Esophagus muscularis mucosa (tissue), 2 donors: ENCODE results near the gene RENBP.

ENCODE experiments used
- EP300 ChIP-seq: sonication (generic); formaldehyde crosslinking; IDR thresholded peaks from one replicate; pipeline ENCODE4 v1.6.1; 2017; ENCODE audit warnings: antibody characterized with exemption
- POLR2A ChIP-seq: fragments of 450-650 bp; IDR thresholded peaks from one replicate; pipeline ENCODE4 v1.6.1; 2017; ENCODE audit warnings: antibody characterized with exemption, moderate library complexity, mild to moderate bottlenecking, low read depth

DNA sequence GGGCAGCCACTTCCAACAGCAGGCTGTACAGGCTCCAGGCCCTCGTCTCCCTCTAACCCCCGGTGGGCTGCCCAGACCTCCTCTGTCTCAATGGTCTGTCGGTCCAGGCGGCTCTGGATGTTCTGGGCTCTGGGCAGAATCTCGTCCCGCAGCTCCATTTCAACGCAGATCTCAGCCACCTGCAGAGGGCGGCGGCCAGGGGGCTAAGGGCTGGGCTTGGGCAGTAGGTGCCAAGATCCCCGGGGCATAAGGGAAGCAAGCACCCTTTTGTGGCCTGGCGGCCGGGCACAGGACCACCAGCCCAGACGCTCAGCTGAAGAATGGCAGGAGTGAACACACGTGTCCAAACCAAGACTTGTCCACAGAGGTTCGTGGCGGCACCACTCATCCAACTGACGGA lies 30.7 kb downstream of the RENBP start:
- no peak for TF ChIP-seq POLR2A
- TF ChIP-seq EP300, result no peak
